ENCODE results near the gene CALML6.
"Not testable (repeated sequence)": the region's sequence is repeated elsewhere in the genome, so short reads cannot be mapped to it uniquely, and the experiment has no call there.

Gene CALML6

GRCh38 chr1:1925437-1926345 is 10.6 kb downstream of the CALML6 start:
- no peak for DNase-seq

GRCh38 chr1:1926346-1926811 is 11.3 kb downstream of the CALML6 start:
- DNase-seq: no peak

- no peak for DNase-seq
Measured at GRCh38 chr1:1926886-1927660, 12.0 kb downstream of the CALML6 start.

- DNase-seq: no peak
Measured at GRCh38 chr1:1927751-1928150, 12.7 kb downstream of the CALML6 start.

GRCh38 chr1:1928231-1929101 is 13.4 kb downstream of the CALML6 start:
- DNase-seq: no peak

- no peak for DNase-seq
Measured at GRCh38 chr1:1929102-1929638, 14.1 kb downstream of the CALML6 start.

- no peak for DNase-seq
Measured at GRCh38 chr1:1929639-1930545, 14.8 kb downstream of the CALML6 start.

GRCh38 chr1:1934848-1935247 is 19.8 kb downstream of the CALML6 start:
- not testable (repeated sequence) for DNase-seq

- DNase-seq: no peak
Measured at GRCh38 chr1:1937061-1937460, 22.0 kb downstream of the CALML6 start.

GRCh38 chr1:1937549-1938275 is 22.7 kb downstream of the CALML6 start:
- DNase-seq: no peak

GRCh38 chr1:1938276-1938573 is 23.2 kb downstream of the CALML6 start:
- no peak for DNase-seq

- no peak for DNase-seq
Measured at GRCh38 chr1:1938613-1939295, 23.7 kb downstream of the CALML6 start.

GRCh38 chr1:1939296-1940122 is 24.4 kb downstream of the CALML6 start:
- no peak for DNase-seq

GRCh38 chr1:1940123-1940425 is 25.0 kb downstream of the CALML6 start:
- DNase-seq: no peak

GRCh38 chr1:1941211-1941841 is 26.3 kb downstream of the CALML6 start:
- DNase-seq: no peak

GRCh38 chr1:1941868-1942752 is 27.1 kb downstream of the CALML6 start:
- DNase-seq: no peak

GRCh38 chr1:1942753-1943656 is 27.9 kb downstream of the CALML6 start:
- DNase-seq: no peak

Measured in NCI-H524 (cell line).